ENCODE data around the gene NUP214. TPM values are rescaled to one million over a fixed set of nuclear protein-coding genes. Genes with fewer than 3 reads are reported as not detected.
A peak's percentile ranks its signal among the peaks of the same experiment; 100 is the strongest.
"Not testable (repeated sequence)": the region's sequence is repeated elsewhere in the genome, so short reads cannot be mapped to it uniquely, and the experiment has no call there.

Gene NUP214
- total RNA-seq, 1 donor from 2014 or later, result 77.7 TPM

GRCh38 chr9:131258186-131258585, 132.8 kb downstream of the NUP214 start:
- peaks cover 47% of the 10 kb centered on the region for H3K4me1 Mint-ChIP-seq
- DNase-seq, result no peak

GRCh38 chr9:131258698-131259431, 133.5 kb downstream of the NUP214 start:
- peaks cover 35% of the 10 kb centered on the region for H3K36me3 Mint-ChIP-seq (ENCODE audit: low read depth)

More at GRCh38 chr9:131258186-131258585, 132.8 kb downstream of the NUP214 start:
- Mint-ChIP-seq H3K9me3 (no peaks in the 10 kb centered on the region), H3K27me3 (no peaks in the 10 kb centered on the region), H3K36me3 (ENCODE audit: low read depth) (peaks cover 33% of the 10 kb centered on the region), H3K4me3 (no peak overlapping the region), H3K27ac (peak overlapping the region; percentile 97)
- intact Hi-C loops (cut with micrococcal nuclease), result no loop called here

DNA sequence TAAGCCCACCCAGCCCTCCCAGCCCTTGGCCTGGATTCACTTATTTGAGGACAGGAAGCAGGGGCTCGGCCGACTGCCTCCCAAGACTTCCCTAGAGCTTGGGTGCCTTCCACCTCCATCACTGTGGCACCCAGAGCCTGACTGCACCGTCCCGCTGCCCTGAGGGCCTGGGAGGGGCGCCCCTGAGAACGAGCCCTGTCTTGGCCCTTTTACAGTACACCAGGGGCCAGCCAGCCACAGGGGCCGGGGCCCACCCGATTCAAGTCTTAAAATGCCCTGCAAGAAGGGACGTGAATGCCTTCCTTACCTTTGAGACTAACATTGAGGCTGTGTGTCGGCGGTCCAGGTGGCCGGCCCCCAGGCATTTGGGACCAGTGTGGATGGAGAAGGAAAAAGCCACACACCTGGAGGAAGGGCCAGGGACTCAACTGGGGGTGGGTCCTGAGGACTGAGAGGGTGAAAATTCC, 134.1 kb downstream of the NUP214 start:
- peak overlapping the region; percentile 63 for H3K27ac Mint-ChIP-seq
- no peaks in the 10 kb centered on the region for H3K27me3 Mint-ChIP-seq
- no peak overlapping the region for H3K4me3 Mint-ChIP-seq
- H3K9me3 Mint-ChIP-seq, result no peaks in the 10 kb centered on the region
- H3K4me1 Mint-ChIP-seq, result peaks cover 46% of the 10 kb centered on the region
- peaks cover 38% of the 10 kb centered on the region for H3K36me3 Mint-ChIP-seq (ENCODE audit: low read depth)
- DNase-seq, result no peak
- intact Hi-C loops (cut with micrococcal nuclease), result no loop called here

More at GRCh38 chr9:131258698-131259431, 133.5 kb downstream of the NUP214 start:
- peaks cover 46% of the 10 kb centered on the region for H3K4me1 Mint-ChIP-seq
- no peaks in the 10 kb centered on the region for H3K27me3 Mint-ChIP-seq
- H3K27ac Mint-ChIP-seq, result no peak overlapping the region
- no peak for DNase-seq
- intact Hi-C loops (cut with micrococcal nuclease), result no loop called here
- H3K4me3 Mint-ChIP-seq, result no peak overlapping the region
- no peaks in the 10 kb centered on the region for H3K9me3 Mint-ChIP-seq

- peak overlapping the region; percentile 63 for H3K27ac Mint-ChIP-seq
Measured at GRCh38 chr9:131259916-131260597, 134.7 kb downstream of the NUP214 start.

GRCh38 chr9:131260751-131261452, 135.5 kb downstream of the NUP214 start:
- Mint-ChIP-seq H3K27me3 (no peaks in the 10 kb centered on the region), H3K27ac (no peak overlapping the region), H3K4me3 (no peak overlapping the region), H3K36me3 (ENCODE audit: low read depth) (peaks cover 43% of the 10 kb centered on the region), H3K9me3 (no peaks in the 10 kb centered on the region), H3K4me1 (peaks cover 53% of the 10 kb centered on the region)
- no peak for DNase-seq
- intact Hi-C loops (cut with micrococcal nuclease), result no loop called here

More at GRCh38 chr9:131259916-131260597, 134.7 kb downstream of the NUP214 start:
- Mint-ChIP-seq H3K4me3 (no peak overlapping the region), H3K27me3 (no peaks in the 10 kb centered on the region), H3K4me1 (peaks cover 48% of the 10 kb centered on the region), H3K9me3 (no peaks in the 10 kb centered on the region), H3K36me3 (ENCODE audit: low read depth) (peaks cover 42% of the 10 kb centered on the region)
- no peak for DNase-seq
- intact Hi-C loops (cut with micrococcal nuclease), result no loop called here

GRCh38 chr9:131262327-131263032, 137.1 kb downstream of the NUP214 start:
- Mint-ChIP-seq H3K27me3 (no peaks in the 10 kb centered on the region), H3K4me3 (peak overlapping the region; percentile 38), H3K36me3 (ENCODE audit: low read depth) (peaks cover 52% of the 10 kb centered on the region), H3K4me1 (peaks cover 54% of the 10 kb centered on the region), H3K9me3 (no peaks in the 10 kb centered on the region), H3K27ac (peak overlapping the region; percentile 56)
- intact Hi-C loops (cut with micrococcal nuclease), result no loop called here
- DNase-seq, result peak; percentile 63

GRCh38 chr9:131263033-131263343, 137.6 kb downstream of the NUP214 start:
- intact Hi-C loops (cut with micrococcal nuclease), result not testable (repeated sequence)
- Mint-ChIP-seq H3K4me3 (peak overlapping the region; percentile 38), H3K36me3 (ENCODE audit: low read depth) (peaks cover 52% of the 10 kb centered on the region)

DNA sequence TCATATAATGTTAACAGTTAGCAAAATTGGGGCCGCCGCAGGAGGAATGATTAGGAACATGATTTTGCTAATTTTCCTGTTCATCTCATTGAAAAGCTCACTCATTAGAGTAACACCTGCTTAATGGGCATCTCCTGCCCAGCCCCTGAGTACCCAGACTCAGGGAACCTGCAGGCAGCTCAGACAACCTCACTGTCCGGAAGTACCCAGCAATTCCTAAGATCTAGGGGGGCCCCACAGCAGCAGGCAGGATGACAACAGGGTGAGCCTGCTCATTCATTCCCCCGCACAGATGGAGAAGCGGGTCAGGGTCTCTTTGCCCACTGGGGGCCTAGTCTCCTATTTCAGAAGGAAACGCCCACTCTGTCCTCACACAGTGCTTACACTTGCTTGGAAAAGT, 138.3 kb downstream of the NUP214 start:
- peak overlapping the region; percentile 94 for H3K4me3 Mint-ChIP-seq
- peaks cover 52% of the 10 kb centered on the region for H3K4me1 Mint-ChIP-seq
- H3K9me3 Mint-ChIP-seq, result no peaks in the 10 kb centered on the region
- H3K27me3 Mint-ChIP-seq, result no peaks in the 10 kb centered on the region
- intact Hi-C loops (cut with micrococcal nuclease), result no loop called here
- H3K27ac Mint-ChIP-seq, result peak overlapping the region; percentile 83
- H3K36me3 Mint-ChIP-seq (ENCODE audit: low read depth), result peaks cover 52% of the 10 kb centered on the region
- DNase-seq, result no peak

More at GRCh38 chr9:131263033-131263343, 137.6 kb downstream of the NUP214 start:
- peak overlapping the region; percentile 56 for H3K27ac Mint-ChIP-seq
- peaks cover 50% of the 10 kb centered on the region for H3K4me1 Mint-ChIP-seq
- DNase-seq, H3K9me3 Mint-ChIP-seq, H3K27me3 Mint-ChIP-seq: not testable (repeated sequence)

DNA sequence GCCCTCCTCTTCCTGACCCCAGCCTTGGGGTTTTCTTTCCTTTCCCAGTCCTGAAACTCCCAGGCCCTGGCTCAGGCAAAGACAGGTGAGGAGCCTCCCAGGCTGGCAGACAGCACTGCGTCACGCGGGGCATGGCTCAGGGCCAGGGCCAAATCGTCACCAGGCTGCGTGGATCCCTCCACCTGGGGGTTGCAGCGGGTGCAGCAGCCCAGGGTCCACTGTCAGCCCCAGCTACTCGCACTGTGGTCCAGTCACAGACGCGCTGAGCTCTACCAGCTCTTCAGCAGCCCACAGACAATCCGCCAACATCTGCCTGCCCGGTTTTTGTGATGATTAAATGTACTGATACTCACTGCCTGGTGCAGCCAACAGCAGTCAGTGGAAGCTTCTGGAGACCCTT, 138.8 kb downstream of the NUP214 start:
- DNase-seq, result no peak
- Mint-ChIP-seq H3K27ac (peak overlapping the region; percentile 83), H3K9me3 (no peaks in the 10 kb centered on the region), H3K36me3 (ENCODE audit: low read depth) (peaks cover 54% of the 10 kb centered on the region), H3K4me1 (peaks cover 56% of the 10 kb centered on the region), H3K4me3 (peak overlapping the region; percentile 94), H3K27me3 (no peaks in the 10 kb centered on the region)
- intact Hi-C loops (cut with micrococcal nuclease), result no loop called here

DNA sequence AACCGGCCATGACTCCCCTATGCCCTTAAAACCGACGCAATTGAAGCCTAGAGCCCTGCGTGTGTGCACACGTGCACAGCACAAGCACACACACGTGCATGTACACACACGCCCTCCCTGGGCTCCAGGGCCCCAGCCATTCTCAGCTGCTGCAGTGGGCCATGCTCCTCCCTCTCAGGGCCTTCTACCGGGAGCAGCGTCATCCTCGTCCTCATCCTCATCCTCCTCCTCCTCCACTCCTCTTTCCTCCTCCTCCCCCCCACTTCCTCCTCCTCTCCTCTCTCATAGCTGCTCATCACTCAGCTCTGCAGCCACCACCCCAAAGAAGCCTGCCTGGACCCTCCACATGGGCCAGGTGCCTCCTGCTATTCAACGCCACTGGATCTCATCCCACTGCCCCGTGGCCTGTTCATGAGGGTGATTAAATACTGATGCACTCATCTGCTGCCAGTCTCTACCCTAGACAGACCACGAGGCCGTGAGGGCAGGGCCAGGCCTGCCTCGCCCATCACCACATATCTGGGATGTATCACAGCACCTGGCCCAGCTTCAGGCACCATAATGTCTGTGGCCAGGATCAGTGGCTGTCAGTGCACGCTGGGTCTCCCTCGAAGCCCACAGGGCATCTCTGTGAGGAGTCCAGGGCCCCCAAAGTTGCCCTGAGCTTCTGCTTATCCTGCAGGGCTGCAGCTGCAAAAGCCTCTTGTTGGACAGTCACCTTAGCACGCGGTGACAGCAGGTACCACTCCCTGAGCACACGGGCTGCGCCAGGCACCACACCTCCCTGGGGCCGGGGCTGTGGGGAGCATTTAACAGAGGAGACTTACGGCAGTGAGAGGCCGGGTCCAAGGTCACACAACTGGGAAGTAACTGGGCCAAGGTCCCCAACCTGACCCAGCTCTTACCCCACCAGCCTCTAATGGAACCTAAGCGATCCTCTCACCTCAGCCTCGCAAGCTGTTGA, 141.2 kb downstream of the NUP214 start:
- Mint-ChIP-seq H3K4me3 (peak overlapping the region; percentile 94), H3K9me3 (no peaks in the 10 kb centered on the region), H3K36me3 (ENCODE audit: low read depth) (peaks cover 51% of the 10 kb centered on the region), H3K27ac (peak overlapping the region; percentile 98), H3K27me3 (no peaks in the 10 kb centered on the region), H3K4me1 (peaks cover 68% of the 10 kb centered on the region)
- intact Hi-C loops (cut with micrococcal nuclease), result no loop called here
- peak; percentile 81 for DNase-seq

DNA sequence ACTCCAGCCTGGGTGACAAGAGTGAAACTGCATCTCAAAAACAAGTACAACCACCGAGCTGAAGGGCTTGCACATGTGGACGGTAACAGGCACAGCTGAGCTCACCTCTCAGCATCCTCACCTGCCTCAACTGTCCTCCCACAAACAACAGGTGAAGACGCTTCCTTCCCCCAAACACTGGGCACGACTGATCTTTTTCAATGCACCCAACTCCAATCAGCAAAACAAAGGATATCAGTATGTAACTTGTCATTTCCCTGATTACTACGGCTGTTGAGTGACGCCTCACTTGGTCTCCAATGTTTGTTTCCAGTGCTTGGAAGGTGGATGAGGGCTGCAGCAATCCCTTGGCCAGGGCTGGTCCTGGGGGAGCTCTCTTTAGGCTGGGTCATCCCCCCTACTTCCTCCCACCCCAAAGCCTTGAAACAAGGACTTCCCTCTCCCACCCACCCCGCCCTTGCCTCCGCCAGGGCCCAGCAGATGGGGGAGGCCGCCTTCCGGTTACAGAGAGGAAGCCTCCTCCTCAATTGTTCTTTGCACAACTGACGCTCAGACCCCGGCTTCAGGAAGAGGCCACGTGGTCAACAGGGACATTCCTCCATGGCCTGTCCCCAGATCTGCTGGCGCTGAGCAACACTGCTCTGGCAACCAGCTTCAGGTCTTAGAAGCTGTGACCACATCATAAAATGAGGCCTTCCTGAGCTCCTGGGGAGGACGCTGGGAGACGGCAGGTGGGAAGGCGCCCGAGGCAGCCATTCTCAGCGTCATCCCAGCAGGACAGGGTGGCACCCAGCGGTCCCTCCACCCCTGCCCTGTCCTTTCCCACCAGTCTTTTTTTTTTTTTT, 145.0 kb downstream of the NUP214 start:
- intact Hi-C loops (cut with micrococcal nuclease), result loop anchor here (1.0 to 10.0 kb wide), 4 partner anchors 32 to 464 kb away; partner anchors contain the start of gene POMT1
- H3K27me3 Mint-ChIP-seq, result no peaks in the 10 kb centered on the region
- no peaks in the 10 kb centered on the region for H3K9me3 Mint-ChIP-seq
- peaks cover 58% of the 10 kb centered on the region for H3K36me3 Mint-ChIP-seq (ENCODE audit: low read depth)
- H3K4me3 Mint-ChIP-seq, result peak overlapping the region; percentile 87
- peak overlapping the region; percentile 99 for H3K27ac Mint-ChIP-seq
- peak; percentile 87 for DNase-seq
- H3K4me1 Mint-ChIP-seq, result peaks cover 57% of the 10 kb centered on the region

- Mint-ChIP-seq H3K4me3 (peak overlapping the region; percentile 87), H3K4me1 (peaks cover 53% of the 10 kb centered on the region), H3K27ac (peak overlapping the region; percentile 99), H3K36me3 (ENCODE audit: low read depth) (peaks cover 63% of the 10 kb centered on the region)
- DNase-seq, H3K9me3 Mint-ChIP-seq, H3K27me3 Mint-ChIP-seq: not testable (repeated sequence)
- intact Hi-C loops (cut with micrococcal nuclease), result loop anchor here (5.0 to 10.0 kb wide), 3 partner anchors 231 to 464 kb away; partner anchors contain the start of gene POMT1
Measured at GRCh38 chr9:131271016-131271273, 145.6 kb downstream of the NUP214 start.
